ENCODE results near the gene MEG3. TPM values are rescaled to one million over a fixed set of nuclear protein-coding genes. Genes with fewer than 3 reads are reported as not detected.

Gene MEG3
- total RNA-seq, 1 donor from 2014 or later, result 0.22 TPM

- peaks cover 4% of the 10 kb centered on the region for H3K4me1 Mint-ChIP-seq (ENCODE audit: low read depth, unreplicated experiment)
- DNase-seq, result no peak
These were observed 66.7 kb downstream of the MEG3 start for GRCh38 chr14:100892496-100893227.

GRCh38 chr14:100893228-100893601 lies 67.3 kb downstream of the MEG3 start:
- H3K36me3 Mint-ChIP-seq (ENCODE audit: unreplicated experiment), result no peaks in the 10 kb centered on the region
- peaks cover 2% of the 10 kb centered on the region for H3K27me3 Mint-ChIP-seq (ENCODE audit: unreplicated experiment)
- H3K4me1 Mint-ChIP-seq (ENCODE audit: low read depth, unreplicated experiment), result peaks cover 4% of the 10 kb centered on the region
- no peak for TF ChIP-seq CTCF (IDR thresholded peaks at IDR 0.05; ENCODE audit: partially characterized antibody, unreplicated experiment)
- DNase-seq, result no peak
- H3K4me3 Mint-ChIP-seq (ENCODE audit: unreplicated experiment), result no peak overlapping the region
- no peaks in the 10 kb centered on the region for H3K9me3 Mint-ChIP-seq (ENCODE audit: unreplicated experiment)
- H3K27ac Mint-ChIP-seq (ENCODE audit: unreplicated experiment), result no peak overlapping the region

More at GRCh38 chr14:100892496-100893227, 66.7 kb downstream of the MEG3 start:
- Mint-ChIP-seq H3K4me3 (ENCODE audit: unreplicated experiment) (no peak overlapping the region), H3K27ac (ENCODE audit: unreplicated experiment) (no peak overlapping the region), H3K36me3 (ENCODE audit: unreplicated experiment) (no peaks in the 10 kb centered on the region), H3K9me3 (ENCODE audit: unreplicated experiment) (no peaks in the 10 kb centered on the region), H3K27me3 (ENCODE audit: unreplicated experiment) (peaks cover 2% of the 10 kb centered on the region)
- TF ChIP-seq CTCF (IDR thresholded peaks at IDR 0.05; ENCODE audit: partially characterized antibody, unreplicated experiment), result no peak

GRCh38 chr14:100893760-100894159 lies 67.8 kb downstream of the MEG3 start:
- H3K36me3 Mint-ChIP-seq (ENCODE audit: unreplicated experiment), result no peaks in the 10 kb centered on the region
- peaks cover 2% of the 10 kb centered on the region for H3K27me3 Mint-ChIP-seq (ENCODE audit: unreplicated experiment)
- H3K4me3 Mint-ChIP-seq (ENCODE audit: unreplicated experiment), result no peak overlapping the region
- H3K27ac Mint-ChIP-seq (ENCODE audit: unreplicated experiment), result no peak overlapping the region
- no peaks in the 10 kb centered on the region for H3K9me3 Mint-ChIP-seq (ENCODE audit: unreplicated experiment)
- TF ChIP-seq CTCF (IDR thresholded peaks at IDR 0.05; ENCODE audit: partially characterized antibody, unreplicated experiment), result no peak
- no peak for DNase-seq
- H3K4me1 Mint-ChIP-seq (ENCODE audit: low read depth, unreplicated experiment), result peaks cover 6% of the 10 kb centered on the region

GRCh38 chr14:100894416-100894815 lies 68.5 kb downstream of the MEG3 start:
- Mint-ChIP-seq H3K27me3 (ENCODE audit: unreplicated experiment) (peaks cover 6% of the 10 kb centered on the region), H3K4me1 (ENCODE audit: low read depth, unreplicated experiment) (peaks cover 12% of the 10 kb centered on the region), H3K9me3 (ENCODE audit: unreplicated experiment) (no peaks in the 10 kb centered on the region), H3K27ac (ENCODE audit: unreplicated experiment) (no peak overlapping the region), H3K36me3 (ENCODE audit: unreplicated experiment) (no peaks in the 10 kb centered on the region), H3K4me3 (ENCODE audit: unreplicated experiment) (no peak overlapping the region)
- no peak for DNase-seq
- no peak for TF ChIP-seq CTCF (IDR thresholded peaks at IDR 0.05; ENCODE audit: partially characterized antibody, unreplicated experiment)

GRCh38 chr14:100895411-100895810 lies 69.5 kb downstream of the MEG3 start:
- Mint-ChIP-seq H3K4me1 (ENCODE audit: low read depth, unreplicated experiment) (peaks cover 22% of the 10 kb centered on the region), H3K27me3 (ENCODE audit: unreplicated experiment) (peaks cover 6% of the 10 kb centered on the region), H3K27ac (ENCODE audit: unreplicated experiment) (no peak overlapping the region), H3K9me3 (ENCODE audit: unreplicated experiment) (peaks cover under 1% of the 10 kb centered on the region), H3K36me3 (ENCODE audit: unreplicated experiment) (no peaks in the 10 kb centered on the region), H3K4me3 (ENCODE audit: unreplicated experiment) (no peak overlapping the region)
- no peak for DNase-seq
- no peak for TF ChIP-seq CTCF (IDR thresholded peaks at IDR 0.05; ENCODE audit: partially characterized antibody, unreplicated experiment)

Data from glutamatergic neuron (in vitro differentiated cells).